ENCODE measurements around the gene CPPED1.

DNA sequence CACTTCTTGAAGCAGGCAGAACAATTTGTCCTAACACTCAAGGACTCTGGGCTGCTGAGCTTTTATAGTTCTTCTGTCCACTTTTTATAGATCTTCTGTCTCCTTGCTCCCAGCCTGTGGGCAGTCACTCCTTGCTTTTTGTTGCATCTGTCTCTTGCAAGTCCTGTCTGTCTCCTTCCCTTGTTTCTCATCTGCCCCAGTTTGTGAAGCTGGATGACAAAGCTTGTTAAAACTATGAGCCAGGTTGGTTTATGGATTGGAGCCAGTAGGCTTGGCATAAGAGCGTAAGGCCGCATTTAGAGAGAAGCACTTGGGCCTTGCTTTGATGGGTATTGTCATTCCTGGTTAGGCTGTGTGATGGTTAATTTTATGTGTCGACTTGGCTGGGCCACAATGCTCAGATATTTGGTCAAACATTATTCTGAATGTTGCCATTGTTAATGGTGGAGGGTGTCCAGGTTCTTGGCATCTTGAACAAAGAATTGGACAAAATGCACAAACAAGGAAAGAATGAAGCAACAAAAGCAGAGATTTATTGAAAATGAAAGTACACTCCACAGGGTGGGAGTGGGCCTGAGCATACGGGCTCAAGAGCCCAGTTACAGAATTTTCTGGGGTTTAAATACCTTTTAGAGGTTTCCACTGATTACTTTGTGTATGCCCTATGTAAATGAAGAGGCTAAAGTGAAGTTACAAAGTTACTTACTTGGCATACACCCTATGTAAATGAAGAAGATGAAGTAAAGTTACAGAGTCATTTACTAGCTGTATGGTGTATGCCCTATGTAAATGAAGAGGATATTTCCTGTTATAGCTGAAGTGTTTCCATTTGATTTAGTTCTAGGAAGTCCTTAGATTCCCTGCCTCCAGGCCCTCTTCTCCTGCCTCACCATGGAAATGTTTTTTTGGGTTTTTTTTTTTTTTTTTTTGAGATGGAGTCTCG, 8.0 kb upstream of the CPPED1 start:
- TF ChIP-seq, protein P1, sequence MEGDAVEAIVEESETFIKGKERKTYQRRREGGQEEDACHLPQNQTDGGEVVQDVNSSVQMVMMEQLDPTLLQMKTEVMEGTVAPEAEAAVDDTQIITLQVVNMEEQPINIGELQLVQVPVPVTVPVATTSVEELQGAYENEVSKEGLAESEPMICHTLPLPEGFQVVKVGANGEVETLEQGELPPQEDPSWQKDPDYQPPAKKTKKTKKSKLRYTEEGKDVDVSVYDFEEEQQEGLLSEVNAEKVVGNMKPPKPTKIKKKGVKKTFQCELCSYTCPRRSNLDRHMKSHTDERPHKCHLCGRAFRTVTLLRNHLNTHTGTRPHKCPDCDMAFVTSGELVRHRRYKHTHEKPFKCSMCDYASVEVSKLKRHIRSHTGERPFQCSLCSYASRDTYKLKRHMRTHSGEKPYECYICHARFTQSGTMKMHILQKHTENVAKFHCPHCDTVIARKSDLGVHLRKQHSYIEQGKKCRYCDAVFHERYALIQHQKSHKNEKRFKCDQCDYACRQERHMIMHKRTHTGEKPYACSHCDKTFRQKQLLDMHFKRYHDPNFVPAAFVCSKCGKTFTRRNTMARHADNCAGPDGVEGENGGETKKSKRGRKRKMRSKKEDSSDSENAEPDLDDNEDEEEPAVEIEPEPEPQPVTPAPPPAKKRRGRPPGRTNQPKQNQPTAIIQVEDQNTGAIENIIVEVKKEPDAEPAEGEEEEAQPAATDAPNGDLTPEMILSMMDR (IDR thresholded peaks at IDR 0.05; ENCODE audit: low read depth, low read length), result no peak
- no peak for TF ChIP-seq EZH2phosphoT487 (IDR thresholded peaks at IDR 0.05; ENCODE audit: low read depth)

All from OCI-LY3 (cell line).